Fibroblast of skin of right quadriceps (primary cell): ENCODE results near the gene SETDB2.
A peak's percentile ranks its signal among the peaks of the same experiment; 100 is the strongest.

Experiments
- DNase-seq: peaks from one replicate; pipeline ENCODE4 v3.0.0-alpha.2; 2013

The SETDB2 gene

DNA sequence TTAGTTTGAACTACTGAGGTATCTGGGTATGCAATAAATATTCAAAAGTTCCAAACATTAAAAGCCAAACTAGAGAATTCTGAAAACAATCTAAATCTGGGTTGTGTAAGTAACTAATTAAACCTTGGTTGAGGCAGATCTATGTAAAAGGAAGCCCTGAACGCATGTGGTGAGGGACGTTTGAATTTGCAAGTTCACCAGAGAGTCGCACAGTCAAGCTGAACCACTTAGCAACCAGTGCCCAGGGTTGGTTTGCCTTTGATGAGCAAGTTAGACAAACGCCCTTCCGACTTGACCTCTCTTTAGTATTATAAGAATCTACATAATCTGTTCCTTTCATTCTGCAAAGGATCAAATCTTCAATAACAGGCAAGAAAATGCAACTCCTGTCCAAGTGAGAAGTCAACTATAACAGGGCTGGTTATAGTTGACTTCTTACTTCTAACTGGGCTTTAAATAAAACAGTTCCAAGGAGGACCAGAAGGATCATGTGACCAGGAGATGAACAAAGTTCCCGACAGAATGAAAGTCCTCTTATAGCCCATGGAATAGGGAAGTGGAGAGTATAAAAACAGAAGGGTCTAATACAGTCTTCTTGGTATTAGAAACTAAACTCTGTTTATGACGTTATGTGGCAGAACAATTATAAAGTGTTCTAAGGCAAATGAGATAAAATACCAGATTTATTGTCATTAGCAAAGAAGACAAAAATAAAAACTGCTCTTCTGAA is 92.2 kb downstream of the SETDB2 start:
- no peak for DNase-seq

DNA sequence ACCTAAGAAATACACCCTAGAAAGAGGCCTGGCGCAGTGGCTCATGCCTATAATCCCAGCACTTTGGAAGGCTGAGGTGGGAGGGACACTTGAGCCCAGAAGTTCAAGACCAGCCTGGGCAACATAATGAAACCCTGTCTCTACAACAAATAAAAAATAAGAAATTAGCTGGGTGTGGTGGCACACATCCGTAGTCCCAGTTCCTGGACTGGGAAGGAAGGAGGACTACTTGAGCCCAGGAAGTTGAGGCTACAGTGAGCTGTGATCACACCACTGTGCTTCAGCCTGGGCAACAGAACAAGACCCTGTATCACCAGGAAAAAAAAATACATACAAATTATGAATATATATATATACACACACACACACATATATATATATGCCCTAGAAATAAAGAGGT is 94.3 kb downstream of the SETDB2 start:
- DNase-seq, result no peak

DNA sequence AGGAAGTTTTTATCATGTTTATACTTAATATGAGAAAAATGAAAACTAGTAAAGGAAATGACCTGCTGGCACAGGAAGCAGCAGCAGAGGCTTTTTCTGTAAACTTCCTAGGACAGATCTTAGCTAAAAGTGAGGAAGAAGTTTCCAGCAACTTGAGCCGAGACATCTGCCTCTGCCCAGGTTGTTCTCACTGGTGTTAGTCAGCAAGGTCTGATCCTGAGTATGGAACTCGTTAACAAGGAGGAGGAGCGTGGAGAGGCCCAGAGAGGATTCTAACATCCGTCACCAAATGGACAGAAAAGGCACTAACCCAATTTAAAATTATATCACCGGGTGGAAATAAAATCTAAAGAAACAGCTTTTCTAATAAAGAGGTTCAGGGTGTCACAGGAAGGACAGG is 95.2 kb downstream of the SETDB2 start:
- no peak for DNase-seq

DNA sequence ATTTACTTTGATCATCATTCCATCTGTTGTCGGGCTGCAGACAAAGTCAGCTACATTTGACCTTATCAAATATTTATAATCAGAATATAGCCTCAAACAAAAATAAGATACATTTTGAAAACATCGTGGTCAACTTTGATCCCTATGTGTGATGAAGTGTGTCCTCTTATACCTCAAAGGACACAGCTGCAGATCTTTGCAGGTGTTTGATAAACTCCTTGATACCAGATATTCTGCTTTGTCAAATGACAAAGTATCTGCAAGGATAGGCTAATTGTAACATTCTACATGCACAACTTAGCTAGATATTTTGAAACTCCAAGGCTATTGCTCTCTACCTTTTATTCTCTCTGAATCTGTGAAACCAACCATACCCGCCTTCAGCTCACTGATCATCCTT is 95.7 kb downstream of the SETDB2 start:
- DNase-seq, result no peak

DNA sequence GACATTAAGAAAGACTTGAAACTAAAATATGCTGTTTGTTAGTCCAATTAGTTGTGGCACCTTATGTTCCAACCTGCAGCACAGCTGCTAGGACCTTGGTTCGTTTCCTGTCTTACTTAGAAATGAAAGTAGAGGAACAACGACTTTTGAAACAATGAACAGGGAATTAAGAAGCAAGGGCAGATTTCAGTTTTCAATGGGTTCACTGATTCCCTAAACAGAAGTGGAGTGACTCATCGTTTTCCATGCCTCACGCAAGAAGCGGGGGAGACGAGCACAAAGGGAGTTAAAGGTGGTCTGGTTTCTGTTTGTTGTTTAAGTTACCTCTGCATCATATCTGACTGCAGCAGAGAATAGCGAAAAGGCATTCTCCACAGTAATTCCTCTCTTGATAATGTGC is 96.5 kb downstream of the SETDB2 start:
- DNase-seq, result peak; percentile 8

DNA sequence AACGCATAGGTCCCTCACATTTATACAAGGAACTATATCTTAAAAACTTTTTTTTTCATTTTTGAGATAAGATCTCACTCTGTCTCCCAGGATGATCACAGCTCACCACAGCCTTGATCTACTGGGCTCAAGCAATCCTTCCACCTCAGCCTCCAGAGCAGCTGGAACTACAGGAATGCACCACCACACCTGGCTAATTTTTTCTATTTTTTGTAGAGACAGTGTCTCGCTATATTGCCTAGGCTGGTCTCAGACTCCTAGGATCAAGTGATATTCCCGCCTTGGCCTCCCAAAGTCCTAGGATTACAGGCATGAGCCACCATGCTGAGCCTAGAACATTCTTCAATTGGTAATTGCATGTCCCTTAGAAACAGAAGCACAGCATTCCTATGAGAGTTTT is 99.6 kb downstream of the SETDB2 start:
- DNase-seq, result no peak
